HG02884 (cell line): ENCODE data around the gene KLHL14.
A peak's percentile ranks its signal among the peaks of the same experiment; 100 is the strongest.

Source experiments
- ATAC-seq: cut with Tn5 transposase; IDR thresholded peaks from one replicate; pipeline ENCODE4 v1.9.1; 2021; ENCODE audit warnings: mild to moderate bottlenecking, moderate library complexity; ENCODE audit not compliant: unreplicated experiment

Gene KLHL14

DNA sequence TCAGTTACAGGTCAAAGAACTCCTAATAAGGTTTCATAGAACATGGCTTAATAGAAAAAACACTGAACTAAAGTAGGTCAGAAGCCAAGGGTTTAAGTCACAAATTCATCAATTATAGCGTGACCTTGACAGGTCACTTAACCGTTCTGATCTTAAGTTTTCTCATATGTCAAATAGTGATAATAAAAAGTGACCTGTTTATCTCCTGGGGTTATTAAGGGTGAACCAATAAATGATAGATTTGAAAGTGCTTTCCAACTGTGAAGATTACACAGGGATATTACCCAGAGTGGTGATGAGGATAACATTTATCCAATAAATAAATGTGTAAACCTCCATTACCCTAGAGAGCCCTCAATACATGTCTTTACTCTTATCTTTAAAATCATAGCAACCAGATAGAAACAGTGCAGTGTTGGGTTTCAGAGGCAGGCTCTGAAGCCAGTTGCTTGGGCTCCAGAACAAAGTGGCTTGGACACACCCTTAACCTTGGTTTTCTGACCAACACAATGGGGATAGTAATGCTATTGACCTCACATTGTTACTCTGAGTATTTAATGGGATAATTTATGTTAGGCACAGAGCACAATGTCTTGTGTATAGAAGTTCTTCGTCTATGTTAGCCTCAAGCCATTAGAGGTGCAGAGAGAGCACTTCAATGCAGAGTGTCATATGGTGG lies 48.6 kb downstream of the KLHL14 start:
- no peak for ATAC-seq

DNA sequence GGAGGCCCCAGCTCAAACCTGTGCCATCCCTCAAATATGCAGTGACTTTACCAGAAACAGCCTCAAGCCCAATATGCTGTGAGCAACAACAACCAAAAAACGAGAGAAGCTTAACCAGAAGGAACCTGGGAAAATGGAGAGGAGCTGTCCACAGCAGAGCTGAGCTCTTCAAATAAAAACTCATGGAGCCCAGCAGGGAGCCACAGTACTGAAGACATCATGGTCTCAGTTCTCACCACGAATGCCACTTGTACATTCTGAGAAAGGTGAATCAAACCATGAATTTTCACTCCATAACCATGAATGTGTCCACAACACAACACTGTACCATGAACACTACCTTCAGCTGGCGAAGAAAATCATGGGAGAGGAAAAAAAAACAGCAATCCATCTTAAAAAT lies 50.5 kb downstream of the KLHL14 start:
- ATAC-seq: no peak

DNA sequence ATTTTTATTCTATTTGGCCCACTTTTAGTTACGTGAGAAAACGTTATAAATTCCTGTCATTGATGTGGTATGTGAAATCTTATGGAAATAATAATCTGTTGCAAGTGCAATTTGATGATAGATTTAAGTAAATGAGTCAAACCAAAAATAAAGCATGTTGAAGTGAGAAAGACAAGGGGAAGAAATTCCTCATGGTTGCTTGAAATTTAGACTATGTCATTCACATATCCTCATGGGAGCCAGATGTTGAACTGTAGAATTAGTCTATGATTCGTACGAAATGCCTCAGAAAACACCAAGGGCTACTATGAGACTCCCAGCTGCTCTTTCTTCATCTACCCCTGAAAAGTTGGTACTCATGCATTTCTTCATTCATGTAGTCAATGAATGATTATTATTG lies 55.7 kb downstream of the KLHL14 start:
- ATAC-seq: no peak

DNA sequence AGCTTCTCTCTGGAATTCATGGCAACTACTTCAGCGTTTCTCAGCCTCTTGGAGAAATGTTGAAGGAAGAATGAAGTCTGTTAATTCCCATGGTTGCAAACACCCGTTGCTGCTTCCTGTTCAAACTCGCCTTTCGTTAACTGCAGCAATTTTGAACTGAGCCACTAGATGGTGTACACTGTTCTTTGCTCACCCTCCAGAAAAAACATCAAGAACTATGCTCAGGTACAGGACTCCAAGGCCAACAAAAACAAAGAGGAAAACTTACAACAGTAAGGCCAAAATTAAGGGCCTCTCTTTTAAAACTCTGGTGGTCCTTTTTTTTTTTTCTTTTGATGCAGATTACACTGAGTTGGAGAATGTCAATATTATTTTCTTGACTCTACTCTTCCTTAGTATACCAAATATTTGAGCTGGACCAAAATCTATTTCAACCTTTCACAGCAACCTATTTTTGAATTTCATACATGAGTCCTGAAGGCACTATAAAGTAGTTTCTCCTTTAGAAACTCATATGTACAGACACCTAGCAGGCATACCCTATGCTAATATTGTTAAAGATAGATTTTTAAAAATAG lies 58.2 kb downstream of the KLHL14 start:
- peak; percentile 98 for ATAC-seq

DNA sequence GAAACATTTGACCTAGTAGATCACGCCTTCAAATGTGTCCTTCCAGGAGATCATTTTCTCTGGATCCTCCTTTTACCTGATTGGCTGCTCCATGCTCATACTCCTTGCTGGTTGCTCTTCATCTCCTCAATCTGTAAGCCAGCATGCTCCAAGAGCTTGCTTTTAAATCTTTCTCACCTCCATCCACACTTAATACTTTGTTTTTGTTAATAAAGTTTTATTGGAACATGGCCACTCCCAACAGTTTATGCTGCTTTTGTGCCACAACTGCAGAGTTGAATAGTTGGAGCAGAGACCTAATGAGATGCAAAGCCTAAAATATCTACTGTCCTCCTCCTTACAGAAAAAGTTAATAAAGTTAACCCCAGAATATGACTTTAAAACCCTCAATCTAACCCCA lies 60.0 kb downstream of the KLHL14 start:
- no peak for ATAC-seq

DNA sequence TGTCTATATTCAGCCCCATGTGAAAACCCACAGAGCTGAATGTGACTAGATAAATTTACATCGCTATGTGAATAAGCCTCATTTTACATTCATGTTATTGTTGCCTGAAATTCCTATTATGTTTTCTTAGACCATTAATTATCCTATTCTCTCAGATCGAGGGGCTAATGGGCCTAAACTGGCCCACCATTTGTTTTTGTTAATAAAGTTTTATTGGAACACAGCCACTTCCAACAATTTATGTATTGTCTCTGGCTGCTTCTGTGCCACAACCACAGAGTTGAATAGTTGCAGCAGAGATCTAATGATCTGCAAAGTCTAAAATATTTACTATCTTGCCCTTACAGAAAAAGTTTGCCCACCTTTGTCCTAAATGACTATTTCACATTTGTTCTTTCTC lies 61.0 kb downstream of the KLHL14 start:
- no peak for ATAC-seq

DNA sequence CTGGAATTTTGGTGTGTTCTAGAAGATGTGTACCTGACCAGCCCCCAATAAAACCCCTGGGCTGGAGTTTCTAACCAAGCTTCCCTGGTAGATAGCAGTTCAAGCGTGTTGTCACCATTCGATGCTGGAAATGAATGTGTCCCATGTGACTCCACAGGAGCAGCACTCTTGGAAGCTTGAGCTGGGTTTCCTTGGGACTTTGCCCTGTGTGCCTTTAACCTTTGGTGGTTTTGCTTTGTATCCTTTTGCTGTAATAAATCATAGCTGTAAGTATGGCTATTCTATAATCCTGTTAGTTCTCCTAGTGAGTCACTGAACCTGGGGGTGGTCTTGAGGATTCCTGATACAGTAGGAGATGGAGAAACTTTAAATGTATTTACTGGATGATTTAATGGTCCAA lies 65.2 kb downstream of the KLHL14 start:
- no peak for ATAC-seq

DNA sequence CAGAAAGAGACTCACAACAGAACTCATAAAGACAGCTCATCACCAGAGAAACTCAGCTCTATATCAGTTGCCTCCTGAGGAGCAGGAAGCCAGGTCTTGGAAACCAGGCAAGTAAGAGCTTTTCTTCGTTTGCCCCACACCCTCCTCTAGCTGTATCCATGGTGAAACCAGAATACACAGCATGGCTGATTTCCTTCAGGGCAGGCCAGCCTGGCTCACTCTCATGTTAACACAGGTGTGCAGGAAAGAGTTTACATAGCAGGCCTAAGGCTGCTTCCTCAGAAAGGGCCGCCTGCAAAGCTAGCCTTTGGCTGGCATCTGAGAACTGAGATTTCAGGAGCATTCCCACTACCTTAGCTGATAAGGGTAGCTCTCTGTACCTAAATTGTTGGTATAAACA lies 65.7 kb downstream of the KLHL14 start:
- ATAC-seq: no peak

DNA sequence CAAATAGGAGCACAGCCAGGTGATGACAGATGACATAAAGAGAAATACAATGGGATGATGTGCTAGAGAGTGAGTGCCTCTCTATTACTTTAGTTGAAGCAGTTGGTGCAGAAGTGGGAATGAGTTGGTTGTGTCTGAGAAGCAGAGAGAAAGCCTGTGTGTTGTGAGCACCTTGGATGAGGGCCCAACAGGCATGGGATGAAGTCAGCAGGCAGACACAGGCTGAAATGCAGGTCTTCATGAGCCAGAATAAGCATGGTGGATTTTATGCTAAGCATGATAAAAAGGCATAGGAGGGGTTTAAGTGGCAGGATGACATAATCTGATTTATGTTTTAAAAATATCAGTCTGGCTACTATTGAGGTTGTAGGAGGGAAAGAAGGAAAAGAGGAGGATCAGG lies 71.5 kb downstream of the KLHL14 start:
- no peak for ATAC-seq

DNA sequence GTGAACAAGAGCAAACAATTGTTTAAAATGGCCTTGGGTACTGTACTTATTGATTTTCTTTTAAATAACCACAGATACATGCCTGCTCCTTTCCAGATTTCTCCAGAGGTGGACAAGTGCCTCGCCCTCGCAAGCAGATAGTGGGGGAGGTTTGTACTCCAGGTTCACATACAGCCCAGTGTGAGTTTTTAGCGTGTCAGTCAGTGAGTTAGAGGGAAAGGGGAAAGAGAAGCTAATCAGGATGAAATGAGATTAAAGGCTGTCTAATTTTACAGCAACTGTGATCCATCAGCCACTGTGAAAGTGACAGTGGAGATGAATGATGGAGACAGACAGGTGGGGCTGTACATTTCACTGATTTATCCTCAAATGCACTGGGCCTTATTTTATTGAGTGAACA lies 74.7 kb downstream of the KLHL14 start:
- no peak for ATAC-seq

DNA sequence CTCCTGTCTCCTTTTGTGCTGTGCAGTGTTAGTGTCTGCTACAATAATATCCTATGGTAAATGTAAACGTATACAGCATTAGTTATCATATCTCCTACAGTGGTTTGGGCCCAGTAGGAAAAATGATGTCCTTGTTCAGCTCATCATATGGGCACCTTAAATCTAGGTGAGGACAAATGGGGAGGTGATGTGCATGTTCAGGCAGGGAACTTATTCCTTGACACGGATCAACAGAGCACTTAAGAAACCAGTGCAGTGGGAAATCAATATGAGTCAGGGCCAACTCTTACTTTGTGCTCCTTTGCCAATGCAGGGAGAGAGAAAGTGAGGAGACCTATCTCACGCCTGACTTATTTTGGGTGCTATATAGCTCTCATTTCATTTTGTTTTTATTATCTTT lies 76.4 kb downstream of the KLHL14 start:
- no peak for ATAC-seq

DNA sequence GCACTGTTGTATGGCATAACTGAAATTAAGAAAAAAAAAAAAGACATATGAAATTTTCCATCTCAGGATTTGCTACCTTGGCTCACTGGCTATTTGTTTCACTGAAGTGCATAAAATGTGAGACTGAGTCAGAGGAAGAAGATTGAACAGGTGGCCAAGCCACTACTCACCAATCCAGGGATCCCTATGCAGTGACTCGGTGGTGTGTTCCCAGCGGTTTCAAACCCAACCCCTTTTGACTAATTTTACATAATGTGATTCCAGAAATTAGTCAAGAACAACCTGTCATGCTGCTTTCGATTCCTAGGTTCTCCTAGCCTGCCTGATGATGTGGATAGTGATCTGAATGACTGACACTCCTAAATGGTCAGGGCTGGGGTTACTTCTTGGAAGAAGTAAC lies 77.3 kb downstream of the KLHL14 start:
- ATAC-seq: no peak

DNA sequence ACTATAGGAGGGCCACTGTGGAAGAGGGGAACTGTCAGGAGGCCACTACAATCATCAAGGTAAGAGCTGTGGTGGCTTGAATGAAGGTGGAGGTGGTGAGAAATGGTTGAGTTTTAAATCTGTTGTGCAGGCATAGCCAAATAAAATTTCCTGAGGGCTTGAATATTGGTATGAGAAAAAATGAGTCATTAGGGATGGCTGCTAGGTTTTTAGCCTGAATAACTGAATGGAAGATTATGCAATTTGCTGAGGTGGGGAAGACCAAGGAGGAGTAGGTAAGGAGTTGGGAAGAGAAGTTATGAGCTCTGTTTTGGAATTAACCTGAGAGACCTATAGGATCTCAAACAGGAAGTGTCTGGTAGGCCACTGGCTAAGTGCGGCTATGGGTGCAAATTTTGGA lies 84.0 kb downstream of the KLHL14 start:
- ATAC-seq: no peak

DNA sequence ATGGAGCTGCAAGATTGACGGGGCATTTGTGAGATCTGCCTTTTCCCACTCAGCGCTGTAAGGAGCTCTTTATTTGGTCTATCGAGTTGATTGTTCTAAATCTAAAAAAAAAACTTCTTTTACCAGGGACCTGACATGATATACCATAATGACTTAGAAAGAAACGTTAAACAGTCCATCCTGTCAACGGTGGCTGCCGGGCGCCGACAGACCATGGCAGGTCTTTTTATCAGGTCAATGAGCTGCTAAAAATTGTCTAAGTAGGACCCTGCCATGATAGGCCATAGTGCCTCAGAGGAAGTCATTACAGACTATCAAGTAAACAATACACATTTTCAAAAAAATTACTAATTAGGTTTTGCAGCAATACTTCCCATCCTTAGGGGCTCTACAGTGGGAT lies 87.9 kb downstream of the KLHL14 start:
- no peak for ATAC-seq

DNA sequence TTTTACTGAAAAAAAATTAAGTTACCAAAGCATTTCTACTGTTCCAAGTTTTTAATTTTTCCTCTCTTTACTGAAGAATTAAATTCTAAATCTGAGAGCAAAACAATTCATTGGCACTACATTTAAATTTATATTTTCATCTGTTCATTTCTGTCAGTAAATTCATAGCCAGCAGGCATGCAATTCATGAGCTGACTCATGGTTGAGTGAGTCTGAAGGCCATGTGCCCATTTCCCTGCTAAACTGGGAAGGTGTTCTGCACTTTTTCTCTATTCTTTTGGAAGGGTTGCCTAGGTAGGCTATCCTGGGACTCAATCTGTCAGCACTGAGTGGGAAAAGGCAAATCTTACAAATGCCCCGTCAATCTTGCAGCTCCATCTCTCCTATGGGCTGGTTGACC lies 88.7 kb downstream of the KLHL14 start:
- ATAC-seq: no peak

DNA sequence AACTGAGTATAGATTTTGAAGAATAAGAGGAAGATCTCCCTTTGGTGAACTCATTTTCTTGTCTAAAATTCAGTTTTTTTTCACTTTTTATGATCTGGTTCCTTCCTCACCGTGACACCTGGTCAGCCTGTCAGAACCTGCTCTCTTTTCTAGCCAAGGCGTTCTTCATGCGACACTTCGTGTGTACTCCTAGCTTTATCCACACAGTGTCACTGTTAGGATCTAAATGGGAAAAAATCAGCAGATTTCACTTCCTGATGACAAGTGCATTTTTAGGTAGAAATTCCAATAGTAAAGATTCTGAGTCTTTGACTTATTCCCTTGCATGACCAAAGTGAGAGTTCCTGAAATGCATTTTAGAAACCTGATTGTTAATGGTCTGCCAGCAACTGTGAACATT lies 89.8 kb downstream of the KLHL14 start:
- no peak for ATAC-seq

DNA sequence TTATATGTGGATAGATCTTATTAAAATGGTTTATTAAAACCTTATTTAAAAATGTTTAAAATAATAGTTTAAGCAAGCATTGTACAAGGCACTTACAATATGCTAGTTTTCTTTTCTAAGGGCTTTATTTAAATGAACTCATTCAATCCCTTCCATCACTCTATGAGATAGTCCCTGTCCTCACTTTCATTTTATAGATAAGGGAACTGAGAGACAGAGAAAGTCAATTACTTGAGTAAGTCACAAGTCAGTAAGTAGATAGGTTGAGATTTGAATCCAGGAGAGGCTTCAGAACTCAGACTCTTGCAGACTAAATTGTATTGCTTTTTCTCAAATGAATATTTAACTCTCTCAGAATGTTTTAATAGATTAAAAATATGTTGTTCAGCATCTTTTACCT lies 95.2 kb downstream of the KLHL14 start:
- no peak for ATAC-seq

DNA sequence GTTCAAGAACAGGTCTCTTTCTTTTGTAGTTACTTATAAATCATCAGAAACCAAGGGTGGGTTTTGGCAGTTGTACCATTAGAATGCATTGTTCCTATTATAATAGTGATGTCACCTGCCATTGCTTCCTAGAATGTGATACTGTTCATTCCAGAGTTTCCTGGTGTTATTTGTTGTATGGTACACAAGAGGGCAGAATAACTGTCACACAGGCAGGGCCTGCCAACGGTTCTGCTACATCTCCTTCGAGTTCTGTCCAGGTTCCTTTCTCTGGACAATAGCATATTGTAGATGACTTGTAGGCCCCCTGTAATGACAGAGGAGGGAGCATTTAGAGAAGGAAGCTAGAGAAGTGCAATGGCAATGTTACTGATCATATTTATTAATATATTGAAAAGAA lies 98.3 kb downstream of the KLHL14 start:
- no peak for ATAC-seq

DNA sequence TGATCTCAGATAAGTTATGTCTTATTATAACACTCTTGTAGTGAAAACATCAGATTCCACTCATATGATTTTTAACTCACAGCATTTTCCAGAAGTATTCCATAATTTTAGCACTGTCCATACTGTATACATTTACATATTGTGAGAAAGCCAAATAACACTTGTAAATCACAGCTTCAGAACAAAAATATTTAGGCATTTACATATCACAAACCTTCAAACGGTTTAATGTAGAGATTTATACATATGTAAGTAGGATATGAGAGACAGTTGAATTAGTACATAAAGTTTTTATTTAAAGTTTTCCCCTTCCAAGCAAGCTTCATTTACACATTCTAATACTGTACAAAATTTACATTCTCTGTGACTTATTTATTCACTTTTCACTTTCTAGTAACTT lies 100.4 kb downstream of the KLHL14 start:
- ATAC-seq: no peak

DNA sequence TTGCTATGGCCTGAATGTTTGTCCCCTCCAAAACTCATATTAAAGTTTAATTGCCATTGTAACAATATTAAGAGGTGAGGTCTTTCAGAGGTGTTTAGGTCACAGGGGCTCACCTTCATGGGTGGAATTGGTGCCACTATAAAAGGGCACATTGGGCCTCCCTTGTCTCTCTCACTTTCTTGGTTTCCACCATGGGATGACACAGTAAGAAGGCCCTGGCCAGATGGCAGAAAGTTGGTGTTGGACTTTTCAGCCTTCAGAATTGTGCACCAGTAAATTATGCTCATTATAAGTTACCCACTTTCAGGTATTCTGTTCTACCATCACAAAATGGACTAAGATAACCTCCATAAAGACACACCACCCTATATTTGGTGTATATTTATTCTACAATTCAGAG lies 102.1 kb downstream of the KLHL14 start:
- ATAC-seq: no peak

DNA sequence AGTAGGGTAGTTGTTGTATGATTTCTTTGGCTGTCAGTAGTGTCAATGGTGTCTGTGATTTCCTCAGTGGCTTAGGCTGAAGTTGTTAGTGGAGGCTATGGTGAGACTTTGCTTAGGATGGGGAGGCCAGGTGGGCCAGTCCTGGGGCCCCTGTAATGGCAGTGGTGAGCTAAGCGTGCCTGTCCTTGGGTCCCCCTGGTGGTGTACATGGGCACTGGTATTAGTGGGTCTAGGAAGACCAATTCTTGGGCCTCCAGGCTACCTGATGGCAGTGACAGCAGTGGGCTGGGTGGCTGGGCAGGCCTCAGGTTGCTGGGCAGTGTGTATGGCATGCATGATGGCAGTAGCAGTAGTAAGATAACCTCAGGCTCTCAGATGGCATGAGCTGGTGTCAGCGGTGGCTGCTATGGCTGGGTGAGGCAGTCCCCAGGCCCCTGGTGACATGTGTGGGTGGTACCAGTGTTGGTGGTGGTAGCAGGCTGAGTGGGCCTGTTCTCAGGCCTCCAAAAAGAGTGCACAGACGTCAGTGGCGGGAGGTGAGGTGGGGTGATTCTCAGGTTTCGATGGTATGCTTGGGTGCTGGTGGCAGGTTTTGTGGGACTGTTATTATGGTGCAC lies 103.2 kb downstream of the KLHL14 start:
- ATAC-seq: no peak

DNA sequence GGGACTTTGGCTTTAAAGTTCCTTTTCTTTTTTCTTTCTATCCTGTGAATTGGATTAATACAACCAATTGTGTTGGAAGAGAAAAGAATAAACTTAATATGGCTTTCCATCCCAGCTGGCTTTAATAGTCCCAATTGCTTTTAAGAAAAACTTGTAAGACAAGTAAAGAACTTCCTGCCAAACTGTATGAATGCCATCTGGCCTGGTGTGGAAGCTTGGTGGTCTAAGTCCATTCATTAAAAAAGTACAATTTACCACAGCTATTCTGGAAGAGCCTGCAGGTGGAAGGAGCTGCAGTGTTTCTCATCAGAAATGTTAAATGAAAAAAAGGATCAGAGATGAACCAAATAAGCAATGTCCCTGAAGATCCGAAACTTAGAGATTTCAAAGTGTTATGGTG lies 103.9 kb downstream of the KLHL14 start:
- no peak for ATAC-seq
